ENCODE results near the gene MTURN. TPM values are rescaled to one million over a fixed set of nuclear protein-coding genes. Genes with fewer than 3 reads are reported as not detected.

MTURN gene
- total and polyA plus RNA-seq, 9 of the 15 experiments (the other 6 are each of a cell fraction or from before 2014, with no cell fraction given) = 0.94 to 14.8 (median 6.4) TPM

- TF ChIP-seq ATF7 (IDR thresholded peaks at IDR 0.05) (peak; percentile 87), TEAD4 (IDR thresholded peaks at IDR 0.05; ENCODE audit: low read length) (peak; percentile 92), TEAD4 (CRISPR knock-in tag; IDR thresholded peaks at IDR 0.05; ENCODE audit: borderline replicate concordance) (no peak), ATF3 (IDR thresholded peaks at IDR 0.05) (peak; percentile 70; the same call in 1 of the 2 replicates), ATF3 (CRISPR knock-in tag; conservative IDR thresholded peaks at IDR 0.05) (no peak), RB1 (IDR thresholded peaks at IDR 0.05; ENCODE audit: low read depth) (no peak), ZNF165 (CRISPR knock-in tag; IDR thresholded peaks at IDR 0.05; ENCODE audit: borderline replicate concordance) (no peak), ZNF318 (IDR thresholded peaks at IDR 0.05; ENCODE audit: borderline replicate concordance in 1 of 2, low read depth in 1 of 2) (peak in 1 of 2 experiments; percentile 86; a peak in 2 of 4 replicates), RERE (CRISPR knock-in tag; IDR thresholded peaks at IDR 0.05; ENCODE audit: borderline replicate concordance) (no peak), ZBTB33 (CRISPR knock-in tag; IDR thresholded peaks at IDR 0.05) (peak; percentile 49), CBFA2T3 (IDR thresholded peaks at IDR 0.05) (peak; percentile 90)
These were observed 19.4 kb downstream of the MTURN start (continued) for GRCh38 chr7:30154111-30154587.
